Motor neuron (in vitro differentiated cells): ENCODE data around the gene CCDC124. TPM values are rescaled to one million over a fixed set of nuclear protein-coding genes. Genes with fewer than 3 reads are reported as not detected.
"Not testable (repeated sequence)": the region's sequence is repeated elsewhere in the genome, so short reads cannot be mapped to it uniquely, and the experiment has no call there.

Experiments
- ATAC-seq, 8 experiments: fragments of 200-7000 bp; cut with Tn5 transposase; replicated peaks in 6 of 8; 2 replicates each; pipeline ENCODE4 v1.8.0; 2021; ENCODE audit warnings: mild to moderate bottlenecking in 8 of 8, moderate library complexity in 8 of 8
- H3K27ac ChIP-seq, 2 donors: fragments of 250-450 bp; sonication (Bioruptor Pico); 2 replicates each; pipeline ENCODE4 v1.9.0; 2021; ENCODE audit warnings: antibody characterized with exemption in 2 of 2, mild to moderate bottlenecking in 2 of 2, moderate library complexity in 1 of 2
- H3K4me1 ChIP-seq, 2 donors: fragments of 250-450 bp; sonication (Bioruptor Pico); replicated peaks in 1 of 2; 2 replicates each; pipeline ENCODE4 v1.6.1; 2021; ENCODE audit warnings: antibody characterized with exemption in 2 of 2, mild to moderate bottlenecking in 2 of 2, moderate library complexity in 1 of 2
- H3K4me3 ChIP-seq, 5 donors: fragments of 250-450 bp; sonication (Bioruptor Pico); 2 replicates each; pipeline ENCODE4 v1.9.0; 2021; ENCODE audit warnings: antibody characterized with exemption in 5 of 5, mild to moderate bottlenecking in 5 of 5, moderate library complexity in 4 of 5
- WGBS, 10 experiments: fragments of 450-650 bp; shearing (Covaris generic); methylation state at CpG; one replicate each; pipeline ENCODE4 v1.0.0; 2022; 5-methylcytosine and 5-hydroxymethylcytosine counted together
- in situ Hi-C, 9 experiments: fragments of 400-800 bp; cut with MboI; loops; one replicate each; pipeline ENCODE4 v1.15.0; 2021; ENCODE audit warnings: low sequenced_read_pairs in 9 of 9, low pct_unique_long_range_greater_than_20kb in 2 of 9; ENCODE audit not compliant: unreplicated experiment in 9 of 9
- total RNA-seq, 8 experiments: library from RNA; unstranded; fragments of 300-600 nt; gene quantifications; 2 replicates each; pipeline versions ENCODE4 v1.2.3 to v1.2.4, GENCODE V29; 2022

CCDC124 gene
- total RNA-seq, result 100 to 1,000 TPM in 1 of 8 experiments, 10 to 100 TPM in 7; 39.0 to 116 (median 63.1) TPM

- H3K4me1 ChIP-seq, result peaks cover 8 to 12% of the 10 kb centered on the region in 2 donors
- WGBS, 10 experiments, result 0 to 8% (median 0%) methylated on average over 2 to 24 of the region's 64 CpGs; no CpG with 5 or more reads in 4 of the 10 experiments
- in situ Hi-C loops, result no loop called here
Measured at GRCh38 chr19:17932485-17933338, at the start of gene CCDC124. Gene CCDC124 (plus strand): TSS chr19:17933015. CDS start chr19:17936421, 3,406 bp downstream.

GRCh38 chr19:17883627-17884410, 49.0 kb upstream of the CCDC124 start:
- H3K4me1 ChIP-seq, result no peaks in the 10 kb centered on the region
- in situ Hi-C loops, result no loop called here
- ATAC-seq, result no peak
- no peak overlapping the region for H3K27ac ChIP-seq
- 33 to 100% (median 90%) methylated on average over 1 to 3 of the region's 33 CpGs; no CpG with 5 or more reads in 1 of the 10 experiments for WGBS, 10 experiments
- no peak overlapping the region for H3K4me3 ChIP-seq

More at GRCh38 chr19:17932485-17933338, at the start of gene CCDC124:
- ATAC-seq, result peak; percentile 92 to 97 (median 94)
- H3K4me3 ChIP-seq, result peak within 1 kb of the TSS; percentile 84 to 95 (median 89)
- peak within 1 kb of the TSS; percentile 97 to 98 for H3K27ac ChIP-seq

GRCh38 chr19:17886515-17886914, 46.3 kb upstream of the CCDC124 start:
- in situ Hi-C loops, result no loop called here
- 13 to 100% (median 62%) methylated on average over 1 to 6 of the region's 7 CpGs for WGBS, 10 experiments
- no peak for ATAC-seq
- H3K4me1 ChIP-seq, result no peaks in the 10 kb centered on the region
- no peak overlapping the region for H3K27ac ChIP-seq
- H3K4me3 ChIP-seq, result no peak overlapping the region

- WGBS, 10 experiments, result 0 to 86% (median 59%) methylated on average over 1 to 4 of the region's 4 CpGs; no CpG with 5 or more reads in 2 of the 10 experiments
- H3K27ac ChIP-seq, in situ Hi-C loops, H3K4me3 ChIP-seq, ATAC-seq, H3K4me1 ChIP-seq: not testable (repeated sequence)
Measured at GRCh38 chr19:17887221-17887620, 45.6 kb upstream of the CCDC124 start.

GRCh38 chr19:17888260-17888659, 44.6 kb upstream of the CCDC124 start:
- no peaks in the 10 kb centered on the region for H3K4me1 ChIP-seq
- 50 to 90% (median 62%) methylated on average over 1 to 6 of the region's 7 CpGs; no CpG with 5 or more reads in 6 of the 10 experiments for WGBS, 10 experiments

GRCh38 chr19:17889609-17890214, 43.1 kb upstream of the CCDC124 start:
- WGBS, 10 experiments, result 0 to 60% (median 7%) methylated on average over 1 to 12 of the region's 18 CpGs; no CpG with 5 or more reads in 4 of the 10 experiments
- in situ Hi-C loops, result no loop called here
- Histone ChIP-seq H3K4me3 (no peak overlapping the region), H3K4me1 (no peaks in the 10 kb centered on the region), H3K27ac (no peak overlapping the region)
- peak in 6 of 8 experiments; percentile 30 to 86 (median 57) for ATAC-seq

More at GRCh38 chr19:17888260-17888659, 44.6 kb upstream of the CCDC124 start:
- no peak overlapping the region for H3K27ac ChIP-seq
- in situ Hi-C loops, result no loop called here
- H3K4me3 ChIP-seq, result no peak overlapping the region
- ATAC-seq, result no peak

- ATAC-seq, result no peak
- 47 to 100% (median 55%) methylated on average over 1 to 7 of the region's 9 CpGs; no CpG with 5 or more reads in 4 of the 10 experiments for WGBS, 10 experiments
- H3K4me1 ChIP-seq, result no peaks in the 10 kb centered on the region
- no peak overlapping the region for H3K27ac ChIP-seq
- in situ Hi-C loops, result no loop called here
- H3K4me3 ChIP-seq, result no peak overlapping the region
Measured at GRCh38 chr19:17893766-17894165, 39.0 kb upstream of the CCDC124 start.

GRCh38 chr19:17902701-17903100, 30.1 kb upstream of the CCDC124 start:
- H3K4me3 ChIP-seq, result no peak overlapping the region
- H3K27ac ChIP-seq, result no peak overlapping the region
- 0 to 85% (median 38%) methylated on average over 1 to 4 of the region's 6 CpGs; no CpG with 5 or more reads in 6 of the 10 experiments for WGBS, 10 experiments
- H3K4me1 ChIP-seq, result no peaks in the 10 kb centered on the region
- ATAC-seq, result peak in 3 of 8 experiments; percentile 71 to 98 (median 97)
- in situ Hi-C loops, result no loop called here

GRCh38 chr19:17908244-17908643, 24.6 kb upstream of the CCDC124 start:
- in situ Hi-C loops, result no loop called here
- H3K4me3 ChIP-seq, result no peak overlapping the region
- no peak overlapping the region for H3K27ac ChIP-seq
- 55 to 92% (median 79%) methylated on average over 2 to 3 of the region's 3 CpGs for WGBS, 10 experiments
- no peaks in the 10 kb centered on the region for H3K4me1 ChIP-seq
- ATAC-seq, result no peak

GRCh38 chr19:17909003-17909732, 23.6 kb upstream of the CCDC124 start:
- in situ Hi-C loops, result no loop called here
- Histone ChIP-seq H3K27ac (no peak overlapping the region), H3K4me1 (no peaks in the 10 kb centered on the region), H3K4me3 (no peak overlapping the region)
- peak in 3 of 8 experiments; percentile 92 to 98 (median 95) for ATAC-seq
- WGBS, 10 experiments, result 0 to 90% (median 30%) methylated on average over 1 to 4 of the region's 7 CpGs; no CpG with 5 or more reads in 2 of the 10 experiments

- Histone ChIP-seq H3K27ac (no peak overlapping the region), H3K4me1 (no peaks in the 10 kb centered on the region), H3K4me3 (no peak overlapping the region)
- no peak for ATAC-seq
- in situ Hi-C loops, result no loop called here
- 44 to 83% (median 69%) methylated on average over 2 to 8 of the region's 11 CpGs for WGBS, 10 experiments
Measured at GRCh38 chr19:17910791-17911360, 21.9 kb upstream of the CCDC124 start.
